Measurements from ENCODE around the gene MPC2.

GRCh38 chr1:167900907-167901306, 36.0 kb downstream of the MPC2 start:
- no peak for TF ChIP-seq POLR2AphosphoS5 (IDR thresholded peaks at IDR 0.05)
- TF ChIP-seq CTCF (IDR thresholded peaks at IDR 0.05) = no peak
- no peak for TF ChIP-seq POLR2A (IDR thresholded peaks at IDR 0.05)
- TF ChIP-seq EP300 (IDR thresholded peaks at IDR 0.05) = no peak

Data from gastroesophageal sphincter (tissue), 3 donors.